Stomach (tissue), 4 donors: ENCODE measurements around the gene COL23A1.

ENCODE experiments used
- CTCF ChIP-seq, 7 experiments: fragments of 450-650 bp in 4 of 7; fragments of 200-600 bp in 3 of 7; sonication (generic) in 3 of 7; IDR thresholded peaks; one replicate each; pipeline ENCODE4 v1.5.1; 2016 to 2019; ENCODE audit warnings: antibody characterized with exemption in 7 of 7, control low read depth in 2 of 7, mild to moderate bottlenecking in 1 of 7
- POLR2A ChIP-seq, 4 donors: fragments of 450-650 bp; IDR thresholded peaks; one replicate each; pipeline ENCODE4 v1.6.1; 2016; ENCODE audit warnings: antibody characterized with exemption in 4 of 4, control low read depth in 2 of 4, mild to moderate bottlenecking in 1 of 4, moderate library complexity in 1 of 4

- TF ChIP-seq POLR2A (IDR thresholded peaks at IDR 0.05) (no peak), CTCF (IDR thresholded peaks at IDR 0.05) (no peak)
Observed at GRCh38 chr5:178483620-178484019, 106.6 kb downstream of the COL23A1 start.
